Prostate gland (tissue), 2 donors: Measurements from ENCODE around the gene ASCL4. TPM values are rescaled to one million over a fixed set of nuclear protein-coding genes. Genes with fewer than 3 reads are reported as not detected.
A peak's percentile ranks its signal among the peaks of the same experiment; 100 is the strongest.
"Not testable (repeated sequence)": the region's sequence is repeated elsewhere in the genome, so short reads cannot be mapped to it uniquely, and the experiment has no call there.

ENCODE experiments used
- DNase-seq: peaks from one replicate; pipeline ENCODE4 v3.0.0-alpha.2; 2019; ENCODE audit warnings: low spot score
- H3K27ac ChIP-seq, 2 donors: fragments of 200-600 bp; sonication (generic); 2 replicates each; pipeline ENCODE4 v1.5.1; 2017 to 2019
- H3K27me3 ChIP-seq: fragments of 200-600 bp; sonication (generic); replicated peaks from 2 replicates; pipeline ENCODE4 v1.5.1; 2019; ENCODE audit not compliant: insufficient read depth
- H3K36me3 ChIP-seq, 2 donors: fragments of 200-600 bp; sonication (generic); 1 replicate in 1 of 2; 2 replicates in 1 of 2; pipeline versions ENCODE4 v1.5.1 to v1.8.1; 2017 to 2019
- H3K4me1 ChIP-seq: fragments of 200-600 bp; sonication (generic); replicated peaks from 2 replicates; pipeline ENCODE4 v1.5.1; 2019
- H3K4me3 ChIP-seq, 2 donors: fragments of 200-600 bp; sonication (generic); 2 replicates each; pipeline ENCODE4 v1.5.1; 2017 to 2019
- H3K9me3 ChIP-seq: fragments of 200-600 bp; sonication (generic); 2 replicates; pipeline ENCODE4 v1.5.1; 2017
- CTCF ChIP-seq, 4 experiments: fragments of 200-600 bp in 2 of 4; fragments of 450-650 bp in 2 of 4; sonication (generic) in 2 of 4; IDR thresholded peaks; 1 replicate in 3 of 4; 2 replicates in 1 of 4; pipeline ENCODE4 v1.5.1; 2016 to 2019; ENCODE audit warnings: antibody characterized with exemption in 4 of 4, mild to moderate bottlenecking in 2 of 4, moderate library complexity in 2 of 4
- POLR2A ChIP-seq: fragments of 450-650 bp; IDR thresholded peaks from one replicate; pipeline ENCODE4 v1.6.1; 2016; ENCODE audit warnings: antibody characterized with exemption, mild to moderate bottlenecking
- POLR2AphosphoS5 ChIP-seq: sonication (generic); formaldehyde crosslinking; IDR thresholded peaks from one replicate; pipeline ENCODE4 v1.6.1; 2017; ENCODE audit warnings: antibody characterized with exemption
- WGBS: methylation state at CpG from one replicate; pipeline ENCODE4 v1.1.5; 2018; 5-methylcytosine and 5-hydroxymethylcytosine counted together
- intact Hi-C: fragments of 100-400 bp; cut with DNase I; formaldehyde crosslinking; loops from one replicate; pipeline ENCODE4 v1.14.2; 2022
- total RNA-seq, 2 donors: library from RNA; depleted of rRNA; stranded (reverse); fragments of >200 nt; gene quantifications; one replicate each; pipeline ENCODE4 v1.1.0, GENCODE V29; 2016

Gene ASCL4
- total RNA-seq = not detected

- Histone ChIP-seq H3K27me3 (no peaks in the 10 kb centered on the region), H3K4me3 (peak within 1 kb of the TSS in 1 of 2 donors; percentile 2), H3K9me3 (no peaks in the 10 kb centered on the region), H3K27ac (peak within 1 kb of the TSS in 1 of 2 donors; percentile 6), H3K4me1 (no peaks in the 10 kb centered on the region), H3K36me3 (no peaks in the 10 kb centered on the region)
- 32% methylated on average over 13 of the region's 13 CpGs for WGBS
- TF ChIP-seq CTCF (IDR thresholded peaks at IDR 0.05) (no peak), POLR2A (no peak), POLR2AphosphoS5 (no peak)
- intact Hi-C loops = no loop called here
- DNase-seq = no peak
These were observed at the start of gene ASCL4 for GRCh38 chr12:107774349-107775029. ASCL4 (plus strand) TSS chr12:107774704; CDS start chr12:107775219, 515 bp downstream.

- H3K36me3 ChIP-seq, H3K27ac ChIP-seq, H3K4me3 ChIP-seq, H3K4me1 ChIP-seq, H3K27me3 ChIP-seq, H3K9me3 ChIP-seq, intact Hi-C loops, DNase-seq: not testable (repeated sequence)
- 50% methylated on average over 1 of the region's 1 CpG for WGBS
These were observed 47.2 kb upstream of the ASCL4 start for GRCh38 chr12:107727327-107727726.

GRCh38 chr12:107727742-107728141 is 46.8 kb upstream of the ASCL4 start:
- H3K4me3 ChIP-seq, DNase-seq, H3K27me3 ChIP-seq, H3K36me3 ChIP-seq, intact Hi-C loops, H3K9me3 ChIP-seq, H3K4me1 ChIP-seq, H3K27ac ChIP-seq: not testable (repeated sequence)
- no CpG with 5 or more reads among the region's 1 CpG for WGBS

GRCh38 chr12:107730618-107731341 is 43.7 kb upstream of the ASCL4 start:
- WGBS = 52% methylated on average over 4 of the region's 4 CpGs
- DNase-seq = no peak

GRCh38 chr12:107731366-107731765 is 43.1 kb upstream of the ASCL4 start:
- 78% methylated on average over 4 of the region's 4 CpGs for WGBS
- no peaks in the 10 kb centered on the region for H3K4me1 ChIP-seq
- TF ChIP-seq POLR2AphosphoS5 (no peak), POLR2A (no peak)
- intact Hi-C loops = no loop called here
- no peak overlapping the region for H3K27ac ChIP-seq
- H3K4me3 ChIP-seq = no peak overlapping the region
- H3K9me3 ChIP-seq = no peaks in the 10 kb centered on the region
- no peaks in the 10 kb centered on the region for H3K27me3 ChIP-seq
- DNase-seq = no peak
- no peaks in the 10 kb centered on the region for H3K36me3 ChIP-seq

More at GRCh38 chr12:107730618-107731341, 43.7 kb upstream of the ASCL4 start:
- Histone ChIP-seq H3K27ac (no peak overlapping the region), H3K27me3 (no peaks in the 10 kb centered on the region), H3K36me3 (no peaks in the 10 kb centered on the region), H3K4me3 (no peak overlapping the region), H3K9me3 (no peaks in the 10 kb centered on the region), H3K4me1 (no peaks in the 10 kb centered on the region)
- intact Hi-C loops = no loop called here
- TF ChIP-seq POLR2A (no peak), CTCF (IDR thresholded peaks at IDR 0.05) (no peak), POLR2AphosphoS5 (no peak)

- no peaks in the 10 kb centered on the region for H3K27me3 ChIP-seq
- H3K4me3 ChIP-seq = no peak overlapping the region
- H3K36me3 ChIP-seq = peaks cover 0 to 5% of the 10 kb centered on the region in 2 donors
- 85% methylated on average over 3 of the region's 3 CpGs for WGBS
- H3K4me1 ChIP-seq = no peaks in the 10 kb centered on the region
- TF ChIP-seq POLR2A (no peak), CTCF (IDR thresholded peaks at IDR 0.05) (no peak), POLR2AphosphoS5 (no peak)
- no peak overlapping the region for H3K27ac ChIP-seq
- H3K9me3 ChIP-seq = no peaks in the 10 kb centered on the region
- intact Hi-C loops = no loop called here
- no peak for DNase-seq
These were observed 42.1 kb upstream of the ASCL4 start for GRCh38 chr12:107732365-107732764.
